Psoas muscle (tissue), 8 donors: ENCODE measurements around the gene PIK3C2A. TPM values are rescaled to one million over a fixed set of nuclear protein-coding genes. Genes with fewer than 3 reads are reported as not detected.

Experiments used
- ATAC-seq, 4 donors: fragments of 200-7000 bp; cut with Tn5 transposase; one replicate each; pipeline ENCODE4 v1.9.1; 2020; ENCODE audit warnings: moderate library complexity in 3 of 4, mild to moderate bottlenecking in 2 of 4
- DNase-seq, 2 donors: peaks; one replicate each; pipeline ENCODE4 v3.0.0-alpha.2; 2020
- H3K27ac ChIP-seq: fragments of 200-600 bp; one replicate; pipeline ENCODE4 v1.8.0; 2022
- H3K27me3 ChIP-seq, 3 donors: fragments of 200-600 bp in 1 of 3; one replicate each; pipeline versions ENCODE4 v1.6.1 to v1.8.0; 2013 to 2022; ENCODE audit warnings: low read length in 2 of 3, mild to moderate bottlenecking in 2 of 3, moderate library complexity in 1 of 3; ENCODE audit not compliant: insufficient read depth in 3 of 3
- H3K36me3 ChIP-seq, 2 donors: fragments of 200-600 bp in 1 of 2; one replicate each; pipeline versions ENCODE4 v1.6.1 to v1.8.0; 2013 to 2022; ENCODE audit warnings: low read depth in 1 of 2, mild to moderate bottlenecking in 1 of 2, moderate library complexity in 1 of 2; ENCODE audit not compliant: insufficient read depth in 1 of 2
- H3K4me1 ChIP-seq: fragments of 200-600 bp; one replicate; pipeline ENCODE4 v1.8.0; 2022
- H3K4me3 ChIP-seq: fragments of 200-600 bp; one replicate; pipeline ENCODE4 v1.8.0; 2022; ENCODE audit warnings: mild to moderate bottlenecking
- H3K9me3 ChIP-seq: fragments of 200-600 bp; one replicate; pipeline ENCODE4 v1.8.0; 2022
- WGBS, 3 donors: extraction: QIAGEN DNeasy Blood & Tissue Kit; methylation state at CpG; one replicate each; pipeline versions ENCODE4 v1.1.6 to v1.1.7; 2013; 5-methylcytosine and 5-hydroxymethylcytosine counted together
- intact Hi-C, 2 donors: fragments of 100-400 bp; cut with DNase I; formaldehyde crosslinking; loops; one replicate each; pipeline versions ENCODE4 v1.11.0 to v1.14.2; 2022
- polyA plus RNA-seq, 3 donors: library from polyadenylated mRNA; stranded (reverse); fragments of 200-250 nt; gene quantifications; one replicate each; pipeline ENCODE4 v1.2.3, GENCODE V29; 2013
- total RNA-seq, 4 donors: library from RNA; stranded (reverse); fragmentation: NEBNext Ultra II Directional in 2 of 4; extraction: Animal tissue kit (Norgen Biotek cat#: 25700) in 2 of 4; gene quantifications; one replicate each; pipeline versions ENCODE4 v1.2.1 to v1.2.4, GENCODE V29; 2021 to 2023
- TF ChIP-seq, protein P1 (sequence below): fragments of 200-600 bp; IDR thresholded peaks from one replicate; pipeline ENCODE4 v1.8.0; 2022; ENCODE audit warnings: antibody characterized with exemption
- donor health status: healthy with polysubstance abuse.
- donor health status: DM: no; HTN: no; CAD: no; lungs with moderate emphysema.
- donor health status: Bipolar disorder and iron deficiency.
- donor health status: healthy.
- donor health status: DM: yes; HTN: yes; CAD: no.
- donor health status: DM: no; HTN: no; CAD: no.
- donor health status: DM: no; HTN: no; CAD: no.
- donor health status: DM: yes; HTN: yes; CAD: no.

Gene PIK3C2A
- total and polyA plus RNA-seq, 7 donors: 3.1 to 16.6 (median 14.0) TPM

GRCh38 chr11:17184882-17185587 is 22.8 kb downstream of the PIK3C2A start:
- Histone ChIP-seq H3K4me3 (no peak overlapping the region), H3K4me1 (peaks cover 23% of the 10 kb centered on the region), H3K27me3 (no peaks in the 10 kb centered on the region), H3K9me3 (no peaks in the 10 kb centered on the region), H3K27ac (no peak overlapping the region), H3K36me3 (no peaks in the 10 kb centered on the region)
- WGBS, 3 donors: 40 to 89% (median 65%) methylated on average over 2 of the region's 2 CpGs
- no peak for ATAC-seq
- no peak for DNase-seq
- TF ChIP-seq, protein P1, sequence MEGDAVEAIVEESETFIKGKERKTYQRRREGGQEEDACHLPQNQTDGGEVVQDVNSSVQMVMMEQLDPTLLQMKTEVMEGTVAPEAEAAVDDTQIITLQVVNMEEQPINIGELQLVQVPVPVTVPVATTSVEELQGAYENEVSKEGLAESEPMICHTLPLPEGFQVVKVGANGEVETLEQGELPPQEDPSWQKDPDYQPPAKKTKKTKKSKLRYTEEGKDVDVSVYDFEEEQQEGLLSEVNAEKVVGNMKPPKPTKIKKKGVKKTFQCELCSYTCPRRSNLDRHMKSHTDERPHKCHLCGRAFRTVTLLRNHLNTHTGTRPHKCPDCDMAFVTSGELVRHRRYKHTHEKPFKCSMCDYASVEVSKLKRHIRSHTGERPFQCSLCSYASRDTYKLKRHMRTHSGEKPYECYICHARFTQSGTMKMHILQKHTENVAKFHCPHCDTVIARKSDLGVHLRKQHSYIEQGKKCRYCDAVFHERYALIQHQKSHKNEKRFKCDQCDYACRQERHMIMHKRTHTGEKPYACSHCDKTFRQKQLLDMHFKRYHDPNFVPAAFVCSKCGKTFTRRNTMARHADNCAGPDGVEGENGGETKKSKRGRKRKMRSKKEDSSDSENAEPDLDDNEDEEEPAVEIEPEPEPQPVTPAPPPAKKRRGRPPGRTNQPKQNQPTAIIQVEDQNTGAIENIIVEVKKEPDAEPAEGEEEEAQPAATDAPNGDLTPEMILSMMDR: no peak
- intact Hi-C loops: no loop called here

DNA sequence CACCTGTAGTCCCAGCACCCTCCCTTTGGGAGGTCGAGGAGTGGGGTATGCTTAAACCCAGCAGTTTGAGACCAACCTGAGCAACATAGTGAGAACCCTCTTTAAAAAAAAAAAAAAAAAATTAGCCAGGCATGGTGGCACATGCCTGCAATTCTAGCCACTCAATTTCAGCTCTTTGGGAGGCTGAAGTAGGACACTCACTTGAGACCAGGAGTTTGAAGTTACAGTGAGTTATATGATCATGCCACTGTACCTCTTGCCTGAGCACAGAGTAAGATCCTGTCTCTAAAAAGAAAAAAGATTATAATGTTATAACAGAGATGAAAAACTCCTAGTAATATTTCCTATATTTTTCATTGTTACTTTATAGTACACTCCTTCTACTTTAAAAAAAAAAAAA is 23.9 kb downstream of the PIK3C2A start:
- H3K36me3 ChIP-seq: no peaks in the 10 kb centered on the region
- ATAC-seq: no peak
- peaks cover 16% of the 10 kb centered on the region for H3K4me1 ChIP-seq
- TF ChIP-seq, protein P1: no peak
- intact Hi-C loops: no loop called here
- no peaks in the 10 kb centered on the region for H3K9me3 ChIP-seq
- no peak overlapping the region for H3K27ac ChIP-seq
- WGBS, 3 donors: 63 to 85% (median 67%) methylated on average over 1 of the region's 1 CpG
- no peak for DNase-seq
- H3K27me3 ChIP-seq: no peaks in the 10 kb centered on the region
- H3K4me3 ChIP-seq: no peak overlapping the region

- Histone ChIP-seq H3K27me3 (no peaks in the 10 kb centered on the region), H3K4me3 (no peak overlapping the region), H3K36me3 (no peaks in the 10 kb centered on the region), H3K27ac (no peak overlapping the region), H3K4me1 (no peaks in the 10 kb centered on the region), H3K9me3 (no peaks in the 10 kb centered on the region)
- intact Hi-C loops: no loop called here
- no peak for DNase-seq
- TF ChIP-seq, protein P1: no peak
- 93 to 97% (median 94%) methylated on average over 3 of the region's 3 CpGs for WGBS, 3 donors
- no peak for ATAC-seq
These were observed 27.8 kb downstream of the PIK3C2A start for GRCh38 chr11:17179970-17180369.

DNA sequence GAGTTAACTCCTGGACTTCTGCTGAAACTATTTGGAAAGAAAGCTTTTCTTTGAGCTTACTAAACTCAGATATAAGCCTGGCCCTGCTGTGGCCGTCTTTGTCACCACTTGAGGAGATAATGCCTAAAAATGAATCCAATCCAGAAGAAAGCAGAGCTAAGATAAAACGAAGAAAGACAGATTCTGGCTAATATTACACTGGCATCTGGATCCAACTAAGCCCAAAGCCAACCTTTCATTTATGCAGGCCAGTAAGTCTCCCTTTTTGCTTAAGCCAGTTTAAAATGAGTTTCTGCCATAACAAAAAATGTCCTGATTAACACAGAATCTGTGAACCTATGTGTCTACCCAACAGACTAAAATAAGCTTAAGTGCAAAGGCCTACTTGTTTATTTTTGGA is 34.5 kb downstream of the PIK3C2A start:
- no peaks in the 10 kb centered on the region for H3K4me1 ChIP-seq
- no peak overlapping the region for H3K4me3 ChIP-seq
- H3K27me3 ChIP-seq: no peaks in the 10 kb centered on the region
- ATAC-seq (no peak), DNase-seq (no peak)
- 62 to 84% (median 63%) methylated on average over 2 of the region's 2 CpGs for WGBS, 3 donors
- intact Hi-C loops: no loop called here
- TF ChIP-seq, protein P1: no peak
- H3K9me3 ChIP-seq: no peaks in the 10 kb centered on the region
- H3K27ac ChIP-seq: no peak overlapping the region
- peaks cover 4 to 9% of the 10 kb centered on the region in 2 donors for H3K36me3 ChIP-seq

- no peaks in the 10 kb centered on the region for H3K27me3 ChIP-seq
- peaks cover 4 to 19% of the 10 kb centered on the region in 2 donors for H3K36me3 ChIP-seq
- no peak overlapping the region for H3K27ac ChIP-seq
- ATAC-seq (peak in 1 of 4 donors; percentile 45), DNase-seq (no peak)
- no peak overlapping the region for H3K4me3 ChIP-seq
- intact Hi-C loops: no loop called here
- 95 to 96% (median 95%) methylated on average over 1 of the region's 1 CpG for WGBS, 3 donors
- TF ChIP-seq, protein P1: no peak
- H3K9me3 ChIP-seq: no peaks in the 10 kb centered on the region
- no peaks in the 10 kb centered on the region for H3K4me1 ChIP-seq
These were observed 35.9 kb downstream of the PIK3C2A start for GRCh38 chr11:17171916-17172315.
